PC-3 (cell line): ENCODE measurements around the gene TTC1.

Experiments
- CTCF ChIP-seq: fragments of 300-600 bp; sonication (generic); conservative IDR thresholded peaks from 2 replicates; pipeline ENCODE4 v1.5.1; 2017; ENCODE audit warnings: antibody characterized with exemption, low read depth, mild to moderate bottlenecking, low read length
- EZH2 ChIP-seq: fragments of 300-600 bp; sonication (generic); IDR thresholded peaks from one replicate; pipeline ENCODE4 v1.6.1; 2017; ENCODE audit warnings: antibody characterized with exemption, mild to moderate bottlenecking, low read length; ENCODE audit not compliant: unreplicated experiment

- TF ChIP-seq EZH2 (no peak), CTCF (no peak)
Observed at GRCh38 chr5:159969966-159970365, 39.0 kb upstream of the TTC1 start.
